Measurements from ENCODE around the gene PIM2. TPM values are rescaled to one million over a fixed set of nuclear protein-coding genes. Genes with fewer than 3 reads are reported as not detected.

The PIM2 gene
- total and polyA plus RNA-seq, 9 of the 15 experiments (the other 6 are each of a cell fraction or from before 2014, with no cell fraction given), result 67.6 to 191 (median 108) TPM

- peak; percentile 55; the same call in 1 of the 2 replicates for TF ChIP-seq SP1 (CRISPR knock-in tag; IDR thresholded peaks at IDR 0.05)
- no peak for TF ChIP-seq ZNF280B (CRISPR knock-in tag; IDR thresholded peaks at IDR 0.05)
- TF ChIP-seq SNAPC5 (CRISPR knock-in tag; IDR thresholded peaks at IDR 0.05), result no peak
- peak; percentile 87 for TF ChIP-seq MEIS2 (IDR thresholded peaks at IDR 0.05; ENCODE audit: partially characterized antibody)
- peak; percentile 4; the same call in 1 of the 2 replicates for TF ChIP-seq KAT7 (CRISPR knock-in tag; IDR thresholded peaks at IDR 0.05; ENCODE audit: borderline replicate concordance)
- no peak for TF ChIP-seq HEY1 (CRISPR knock-in tag; IDR thresholded peaks at IDR 0.05; ENCODE audit: borderline replicate concordance)
- peak; percentile 68 for TF ChIP-seq MXI1 (IDR thresholded peaks at IDR 0.05; ENCODE audit: low read depth, low read length)
- TF ChIP-seq ZNF583 (CRISPR knock-in tag; IDR thresholded peaks at IDR 0.05), result no peak
- TF ChIP-seq FOSL1 (tag; conservative IDR thresholded peaks at IDR 0.05), result 0 out of 2 replicates have a peak, but pooled peaks have one; percentile 4
- TF ChIP-seq BMI1 (IDR thresholded peaks at IDR 0.05; ENCODE audit: low read length), result peak; percentile 91
- TF ChIP-seq RCOR1 (IDR thresholded peaks at IDR 0.05; ENCODE audit: borderline replicate concordance in 1 of 2, low read depth in 2 of 2, low read length in 2 of 2), result peak in 1 of 2 experiments; percentile 87; a peak in 3 of 4 replicates
- 0 out of 2 replicates have a peak, but pooled peaks have one; percentile 20 for TF ChIP-seq ZBTB7A (IDR thresholded peaks at IDR 0.05; ENCODE audit: borderline replicate concordance, control insufficient read depth, low read depth, low read length)
- TF ChIP-seq SAFB (IDR thresholded peaks at IDR 0.05; ENCODE audit: borderline replicate concordance, low read depth, low read length), result no peak
- no peak for TF ChIP-seq ZNF668 (CRISPR knock-in tag; IDR thresholded peaks at IDR 0.05)
- TF ChIP-seq RB1 (IDR thresholded peaks at IDR 0.05; ENCODE audit: low read depth), result peak; percentile 83
- no peak for TF ChIP-seq E2F6 (IDR thresholded peaks at IDR 0.05; ENCODE audit: borderline replicate concordance in 1 of 2, extremely low read depth in 1 of 2, insufficient read depth in 1 of 2, insufficient read length in 1 of 2, low read depth in 1 of 2, low read length in 1 of 2, poor library complexity in 1 of 2, severe bottlenecking in 1 of 2)
- TF ChIP-seq POLR2B (IDR thresholded peaks at IDR 0.05; ENCODE audit: low read depth, partially characterized antibody), result peak; percentile 48
- TF ChIP-seq ZNF174 (CRISPR knock-in tag; IDR thresholded peaks at IDR 0.05), result no peak
- TF ChIP-seq MNT (conservative IDR thresholded peaks at IDR 0.05), result no peak
- TF ChIP-seq TAF9B (IDR thresholded peaks at IDR 0.05; ENCODE audit: partially characterized antibody), result no peak
- TF ChIP-seq ZNF384 (IDR thresholded peaks at IDR 0.05; ENCODE audit: low read depth, low read length), result 0 out of 2 replicates have a peak, but pooled peaks have one; percentile 23
Observed at GRCh38 chrX:48917139-48918001, 1.5 kb downstream of the PIM2 start (continued).

All from K562 (cell line).